Gastroesophageal sphincter (tissue), 3 donors: ENCODE data around the gene KRTAP1-1.

Experiments used
- CTCF ChIP-seq, 4 experiments: fragments of 200-600 bp in 2 of 4; fragments of 450-650 bp in 2 of 4; sonication (generic) in 1 of 4; IDR thresholded peaks; one replicate each; pipeline ENCODE4 v1.5.1; 2017 to 2019; ENCODE audit warnings: antibody characterized with exemption in 4 of 4, mild to moderate bottlenecking in 2 of 4, moderate library complexity in 2 of 4
- EP300 ChIP-seq: sonication (generic); formaldehyde crosslinking; IDR thresholded peaks from one replicate; pipeline ENCODE4 v1.6.1; 2017; ENCODE audit warnings: antibody characterized with exemption, mild to moderate bottlenecking
- POLR2A ChIP-seq, 2 donors: fragments of 450-650 bp; IDR thresholded peaks; one replicate each; pipeline ENCODE4 v1.6.1; 2017; ENCODE audit warnings: antibody characterized with exemption in 2 of 2, mild to moderate bottlenecking in 2 of 2, moderate library complexity in 1 of 2
- POLR2AphosphoS5 ChIP-seq: sonication (generic); formaldehyde crosslinking; IDR thresholded peaks from one replicate; pipeline ENCODE4 v1.6.1; 2017; ENCODE audit warnings: antibody characterized with exemption

- TF ChIP-seq CTCF (IDR thresholded peaks at IDR 0.05) (no peak), EP300 (no peak), POLR2AphosphoS5 (no peak), POLR2A (IDR thresholded peaks at IDR 0.05) (no peak)
Measured at GRCh38 chr17:41071606-41072360, 30.5 kb upstream of the KRTAP1-1 start.
